Endothelial cell of umbilical vein (primary cell): ENCODE measurements around the gene STARD9. TPM values are rescaled to one million over a fixed set of nuclear protein-coding genes. Genes with fewer than 3 reads are reported as not detected.

Source experiments
- BruUV-seq: library from RNA; stranded (reverse); fragments of 400-500 nt; replicated peaks from 2 replicates; lab custom pipeline; 2021; lab: Mats Ljungman, UMichigan
- CTCF ChIA-PET: fragments of 300-600, 350-600 bp; sonication (Branson Sonifier 250); formaldehyde crosslinking; loops from one replicate; lab custom pipeline; 2021; ENCODE audit warnings: antibody characterized with exemption, inconsistent platforms; lab: Charles Lee
- POLR2A ChIA-PET: fragments of 300-600, 350-600 bp; sonication (Branson Sonifier 250); formaldehyde crosslinking; loops from one replicate; lab custom pipeline; 2021; ENCODE audit warnings: antibody characterized with exemption, inconsistent platforms; lab: Charles Lee
- DNase-seq: peaks from one replicate; pipeline ENCODE4 v3.0.0-alpha.2; 2011; ENCODE audit warnings: low read depth, low spot score
- FAIRE-seq: peaks from 2 replicates; lab custom pipeline; 2011; peaks lifted over from hg19 to GRCh38; lab: Jason Lieb, UNC
- H2AFZ ChIP-seq: 2 replicates; pipeline ENCODE4 v1.6.0; 2012; ENCODE audit warnings: low read depth, low read length, control low read depth, inconsistent platforms
- H3K27ac ChIP-seq: 2 replicates; pipeline ENCODE4 v1.5.1; 2011; ENCODE audit warnings: low read depth, mild to moderate bottlenecking, control low read depth, low read length, moderate library complexity; ENCODE audit not compliant: insufficient read depth
- H3K27me3 ChIP-seq, 2 experiments: 2 replicates each; pipeline versions ENCODE4 v1.6.0 to v1.6.1; 2011; ENCODE audit warnings: low read length in 2 of 2, mixed read lengths in 1 of 2; ENCODE audit not compliant: control insufficient read depth in 2 of 2, insufficient read depth in 2 of 2
- H3K36me3 ChIP-seq, 2 experiments: 2 replicates in 1 of 2; 3 replicates in 1 of 2; pipeline ENCODE4 v1.5.1; 2011; ENCODE audit warnings: low read length in 2 of 2, mild to moderate bottlenecking in 1 of 2, moderate library complexity in 1 of 2; ENCODE audit not compliant: control insufficient read depth in 2 of 2, insufficient read depth in 2 of 2; ENCODE audit errors: extremely low read depth in 1 of 2
- H3K4me1 ChIP-seq: 3 replicates; pipeline ENCODE4 v1.5.1; 2011; ENCODE audit warnings: mild to moderate bottlenecking, low read length; ENCODE audit not compliant: control insufficient read depth, insufficient read depth; ENCODE audit errors: extremely low read depth
- H3K4me2 ChIP-seq: 2 replicates; pipeline ENCODE4 v1.6.1; 2011; ENCODE audit warnings: low read length, control low read depth, mixed read lengths; ENCODE audit not compliant: insufficient read depth
- H3K4me3 ChIP-seq, 3 experiments: fragments of 200-600 bp in 1 of 3; sonication (generic), shearing (Covaris generic) in 1 of 3; replicated peaks in 1 of 3; 2 replicates each; pipeline ENCODE4 v1.5.1; 2011 to 2016; ENCODE audit warnings: control low read depth in 3 of 3, low read length in 3 of 3, mild to moderate bottlenecking in 2 of 3, inconsistent platforms in 1 of 3, low read depth in 1 of 3, moderate library complexity in 1 of 3; ENCODE audit not compliant: insufficient read depth in 1 of 3
- H3K79me2 ChIP-seq: 2 replicates; pipeline ENCODE4 v1.6.0; 2012; ENCODE audit warnings: low read length, inconsistent platforms; ENCODE audit not compliant: control insufficient read depth, insufficient read depth
- H3K9ac ChIP-seq: replicated peaks from 2 replicates; pipeline ENCODE3; 2011; ENCODE audit warnings: low read length, control low read depth; ENCODE audit not compliant: insufficient read depth; ENCODE audit errors: extremely low read depth
- H3K9me1 ChIP-seq: replicated peaks from 3 replicates; pipeline ENCODE4 v1.6.0; 2011; ENCODE audit warnings: mild to moderate bottlenecking, low read length; ENCODE audit not compliant: control insufficient read depth, insufficient read depth; ENCODE audit errors: extremely low read depth
- H3K9me3 ChIP-seq: replicated peaks from 2 replicates; pipeline ENCODE4 v1.5.1; 2012; ENCODE audit warnings: low read length, inconsistent platforms; ENCODE audit not compliant: control insufficient read depth, insufficient read depth
- H4K20me1 ChIP-seq: replicated peaks from 2 replicates; pipeline ENCODE3; 2011; ENCODE audit warnings: mild to moderate bottlenecking, low read length; ENCODE audit not compliant: control insufficient read depth, insufficient read depth; ENCODE audit errors: extremely low read depth
- CTCF ChIP-seq, 2 donors: IDR thresholded peaks; 1 replicate in 1 of 2; 2 replicates in 1 of 2; pipeline ENCODE4 v1.5.1; 2011; ENCODE audit warnings: low read length in 2 of 2, mild to moderate bottlenecking in 2 of 2, moderate library complexity in 2 of 2, control low read depth in 1 of 2, inconsistent platforms in 1 of 2, low read depth in 1 of 2; ENCODE audit not compliant: insufficient read depth in 1 of 2; ENCODE audit errors: extremely low read depth in 1 of 2
- EZH2 ChIP-seq: IDR thresholded peaks from 2 replicates; pipeline ENCODE4 v1.6.1; 2012; ENCODE audit warnings: borderline replicate concordance, low read depth, mild to moderate bottlenecking, moderate library complexity, low read length, inconsistent platforms; ENCODE audit not compliant: severe bottlenecking
- FOS ChIP-seq: IDR thresholded peaks from 2 replicates; pipeline ENCODE4 v1.6.1; 2011; ENCODE audit warnings: mild to moderate bottlenecking, low read length, moderate library complexity, borderline replicate concordance; ENCODE audit not compliant: insufficient read depth
- GATA2 ChIP-seq: IDR thresholded peaks from 2 replicates; pipeline ENCODE4 v1.7.0; 2011; ENCODE audit warnings: low read depth, mild to moderate bottlenecking, moderate library complexity, mixed read lengths, low read length; ENCODE audit not compliant: insufficient read length, insufficient read depth
- JUN ChIP-seq: IDR thresholded peaks from 2 replicates; pipeline ENCODE4 v1.6.1; 2011; ENCODE audit warnings: borderline replicate concordance, low read depth; ENCODE audit not compliant: insufficient read length, insufficient read depth
- MAX ChIP-seq: IDR thresholded peaks from 2 replicates; pipeline ENCODE4 v1.6.1; 2011; ENCODE audit not compliant: insufficient read depth, insufficient read length
- MYC ChIP-seq: IDR thresholded peaks from one replicate; pipeline ENCODE4 v1.6.1; 2011; ENCODE audit warnings: mild to moderate bottlenecking, low read depth, low read length
- POLR2A ChIP-seq: IDR thresholded peaks from 2 replicates; pipeline ENCODE4 v1.6.1; 2012; ENCODE audit warnings: low read depth, mild to moderate bottlenecking, control low read depth, low read length
- POLR2AphosphoS5 ChIP-seq: IDR thresholded peaks from 2 replicates; pipeline ENCODE4 v1.6.1; 2012; ENCODE audit warnings: low read depth, mild to moderate bottlenecking, control low read depth, low read length, moderate library complexity; ENCODE audit not compliant: insufficient read depth
- dilution Hi-C: fragments of 300-500 bp; cut with MboI; formaldehyde crosslinking; loops from one replicate; pipeline ENCODE4 v1.15.0; 2019; ENCODE audit warnings: low sequenced_read_pairs; ENCODE audit not compliant: extremely low pct_ligation_motif_present
- intact Hi-C: fragments of 100-400 bp; cut with micrococcal nuclease; formaldehyde crosslinking; loops from one replicate; pipeline ENCODE4 v1.10.0; 2022
- polyA plus RNA-seq, 4 experiments: library from polyadenylated mRNA; depleted of rRNA in 3 of 4; stranded (reverse) in 3 of 4; unstranded in 1 of 4; fragments of >200 nt; gene quantifications; 2 replicates each; pipeline versions ENCODE4 v1.2.1 to v1.2.3, GENCODE V29; 2011 to 2012; ENCODE audit warnings: missing spikeins in 1 of 4
- total RNA-seq: library from RNA; stranded (reverse); gene quantifications from 2 replicates; pipeline ENCODE4 v1.2.3, GENCODE V29; 2021

Gene STARD9
- total and polyA plus RNA-seq, 2 donors (not counting 3 experiments of a cell fraction or from before 2014, with no cell fraction given): 4.6 to 17.5 TPM

- TF ChIP-seq MYC (no peak), POLR2AphosphoS5 (no peak), GATA2 (no peak), EZH2 (no peak), POLR2A (no peak), MAX (no peak), JUN (no peak), FOS (no peak), CTCF (IDR thresholded peaks at IDR 0.05; ENCODE audit: extremely low read depth in 1 of 2, insufficient read depth in 1 of 2, low read depth in 1 of 2, low read length in 2 of 2) (no peak)
- Histone ChIP-seq H3K4me1 (no peaks in the 10 kb centered on the region), H3K27ac (no peak overlapping the region), H3K4me3 (no peak overlapping the region), H3K27me3 (no peaks in the 10 kb centered on the region), H3K36me3 (peaks cover 0 to 5% of the 10 kb centered on the region in 2 experiments), H3K9ac (no peak overlapping the region), H3K9me3 (no peaks in the 10 kb centered on the region), H3K4me2 (no peak overlapping the region), H3K9me1 (no peaks in the 10 kb centered on the region), H2AFZ (no peak overlapping the region), H4K20me1 (no peaks in the 10 kb centered on the region), H3K79me2 (no peaks in the 10 kb centered on the region)
- no TSS peak for BruUV-seq
- dilution Hi-C loops (no loop called here), intact Hi-C loops (no loop called here)
- DNase-seq (no peak), FAIRE-seq (no peak)
- POLR2A ChIA-PET: interaction anchor here (0.6 kb wide), 2 partner anchors 1027 to 1373 kb away, joined by 5 to 13 read pairs; no protein-coding TSS in a partner anchor
- CTCF ChIA-PET: interaction anchor here (1.1 to 2.4 kb wide), 2 partner anchors 26 to 230 kb away, joined by 3 to 8 read pairs; no protein-coding TSS in a partner anchor
Observed at GRCh38 chr15:42696626-42697025, 121.2 kb downstream of the STARD9 start.
